Measurements from ENCODE around the gene SH3GLB2. TPM values are rescaled to one million over a fixed set of nuclear protein-coding genes. Genes with fewer than 3 reads are reported as not detected.

SH3GLB2 gene
- total and polyA plus RNA-seq, 11 donors: 27.3 to 42.7 (median 35.4) TPM

DNA sequence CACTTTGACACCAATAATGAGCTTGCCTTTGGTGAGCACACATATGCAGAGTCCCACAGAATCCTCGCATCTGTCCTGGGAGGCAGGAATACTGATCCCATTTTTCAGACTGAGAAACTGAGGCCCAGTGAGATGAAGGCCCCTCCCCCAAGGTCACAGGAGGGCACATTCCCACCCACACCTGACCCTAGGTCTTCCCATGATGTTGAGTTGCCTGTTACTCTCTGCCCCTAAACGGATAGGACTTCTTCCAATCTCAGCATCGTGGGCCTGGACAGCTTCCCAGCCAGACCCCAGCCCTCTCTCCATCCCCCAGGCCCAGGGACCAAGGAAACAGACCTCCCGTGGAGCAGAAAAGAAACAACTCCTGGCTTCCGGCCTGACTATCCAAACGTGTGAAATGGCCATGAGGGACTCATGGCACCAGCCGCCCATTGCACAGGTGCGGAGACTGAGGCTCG is 877 bp downstream of the SH3GLB2 start:
- Histone ChIP-seq H3K36me3 (no peaks in the 10 kb centered on the region), H3K27ac (peak overlapping the region in 11 of 12 donors; percentile 12 to 81 (median 63)), H3K4me1 (peaks cover 0 to 35% (median 18%) of the 10 kb centered on the region in 12 donors), H3K4me3 (peak overlapping the region; percentile 65 to 96 (median 80)), H3K9me3 (no peaks in the 10 kb centered on the region), H3K27me3 (no peaks in the 10 kb centered on the region)
- intact Hi-C loops (cut with DNase I): loop anchor here in 2 of 10 donors (5.0 to 10.0 kb wide), 3 partner anchors 58 to 165 kb away; partner anchors contain the start of genes CRAT (in 1 of the 2), DOLPP1 (in 1 of the 2) and PTPA (in 1 of the 2)
- no peak for ATAC-seq
- no peak for DNase-seq
- WGBS, 4 donors: 30 to 47% (median 34%) methylated on average over 9 of the region's 9 CpGs
- TF ChIP-seq, protein P1, sequence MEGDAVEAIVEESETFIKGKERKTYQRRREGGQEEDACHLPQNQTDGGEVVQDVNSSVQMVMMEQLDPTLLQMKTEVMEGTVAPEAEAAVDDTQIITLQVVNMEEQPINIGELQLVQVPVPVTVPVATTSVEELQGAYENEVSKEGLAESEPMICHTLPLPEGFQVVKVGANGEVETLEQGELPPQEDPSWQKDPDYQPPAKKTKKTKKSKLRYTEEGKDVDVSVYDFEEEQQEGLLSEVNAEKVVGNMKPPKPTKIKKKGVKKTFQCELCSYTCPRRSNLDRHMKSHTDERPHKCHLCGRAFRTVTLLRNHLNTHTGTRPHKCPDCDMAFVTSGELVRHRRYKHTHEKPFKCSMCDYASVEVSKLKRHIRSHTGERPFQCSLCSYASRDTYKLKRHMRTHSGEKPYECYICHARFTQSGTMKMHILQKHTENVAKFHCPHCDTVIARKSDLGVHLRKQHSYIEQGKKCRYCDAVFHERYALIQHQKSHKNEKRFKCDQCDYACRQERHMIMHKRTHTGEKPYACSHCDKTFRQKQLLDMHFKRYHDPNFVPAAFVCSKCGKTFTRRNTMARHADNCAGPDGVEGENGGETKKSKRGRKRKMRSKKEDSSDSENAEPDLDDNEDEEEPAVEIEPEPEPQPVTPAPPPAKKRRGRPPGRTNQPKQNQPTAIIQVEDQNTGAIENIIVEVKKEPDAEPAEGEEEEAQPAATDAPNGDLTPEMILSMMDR (IDR thresholded peaks at IDR 0.05): no peak
- TF ChIP-seq POLR2A (IDR thresholded peaks at IDR 0.05): no peak

DNA sequence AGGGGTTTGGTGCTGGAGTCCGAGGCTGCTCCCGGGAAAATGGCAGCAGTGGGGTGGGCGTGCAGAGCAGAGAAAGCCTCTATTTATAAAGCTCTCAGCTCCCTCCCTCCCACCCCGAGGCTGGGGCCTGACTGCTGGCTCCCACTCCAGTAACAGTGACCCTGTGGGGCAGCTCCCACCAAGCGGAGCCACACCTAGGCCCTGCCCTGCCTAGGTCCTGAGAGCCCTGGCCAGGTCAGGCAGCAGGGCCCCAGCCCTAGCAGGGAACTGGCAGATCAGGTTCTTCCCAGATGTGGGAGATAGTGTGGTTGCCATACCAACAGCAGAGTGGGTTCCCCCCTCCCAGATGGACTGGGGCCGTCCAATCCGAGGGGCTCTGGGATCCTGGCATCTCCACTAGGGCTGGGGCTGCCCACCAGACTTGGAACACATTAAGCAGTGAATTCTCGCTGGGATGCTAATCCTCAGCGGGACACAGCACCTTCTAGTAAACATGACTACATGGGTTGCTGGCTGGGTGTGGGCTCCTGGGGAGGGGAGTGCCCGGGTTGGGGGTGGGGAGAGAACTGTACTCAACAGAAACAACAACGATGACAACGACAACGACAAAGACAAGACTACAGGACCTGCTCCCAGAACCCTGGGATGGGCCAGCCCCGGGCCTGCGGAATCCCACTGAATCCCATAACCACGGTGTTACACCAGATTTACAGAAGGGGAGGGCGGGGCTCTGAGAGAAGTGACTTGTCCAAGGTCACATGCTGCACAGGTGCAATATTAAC is 1.5 kb downstream of the SH3GLB2 start:
- Histone ChIP-seq H3K9me3 (no peaks in the 10 kb centered on the region), H3K4me3 (peak overlapping the region in 9 of 12 donors; percentile 65 to 96 (median 78)), H3K36me3 (no peaks in the 10 kb centered on the region), H3K27ac (peak overlapping the region in 3 of 12 donors; percentile 29 to 81 (median 71)), H3K27me3 (no peaks in the 10 kb centered on the region), H3K4me1 (peaks cover 0 to 35% (median 18%) of the 10 kb centered on the region in 12 donors)
- TF ChIP-seq, protein P1 (IDR thresholded peaks at IDR 0.05): no peak
- TF ChIP-seq POLR2A (IDR thresholded peaks at IDR 0.05): no peak
- 59 to 67% (median 61%) methylated on average over 12 to 17 of the region's 17 CpGs for WGBS, 4 donors
- DNase-seq (no peak), ATAC-seq (no peak)
- intact Hi-C loops (cut with DNase I): loop anchor here in 2 of 10 donors (5.0 to 10.0 kb wide), 3 partner anchors 58 to 164 kb away; partner anchors contain the start of genes CRAT (in 1 of the 2), DOLPP1 (in 1 of the 2) and PTPA (in 1 of the 2)

DNA sequence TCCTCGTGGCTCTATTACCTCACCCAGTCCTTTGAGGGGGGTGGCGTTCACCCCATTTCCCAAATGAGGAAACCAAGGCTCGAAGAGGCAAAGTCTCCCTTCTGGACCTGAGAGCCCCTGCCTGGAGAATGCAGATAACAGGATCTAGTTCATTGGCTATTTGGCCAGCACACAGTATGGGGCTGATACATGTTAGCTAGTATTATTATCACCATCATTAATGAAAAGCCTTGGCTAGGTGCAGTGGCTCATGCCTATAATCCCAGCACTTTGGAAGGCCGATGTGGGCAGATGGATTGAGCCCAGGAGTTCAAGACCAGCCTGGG is 4.3 kb downstream of the SH3GLB2 start:
- DNase-seq (no peak), ATAC-seq (no peak)
- no peaks in the 10 kb centered on the region for H3K9me3 ChIP-seq
- no peak overlapping the region for H3K27ac ChIP-seq
- no peaks in the 10 kb centered on the region for H3K27me3 ChIP-seq
- H3K4me1 ChIP-seq: peaks cover 0 to 30% (median 17%) of the 10 kb centered on the region in 12 donors
- peaks cover 0 to 14% (median 2%) of the 10 kb centered on the region in 9 donors for H3K36me3 ChIP-seq
- intact Hi-C loops (cut with DNase I): loop anchor here in 1 of 10 donors (10.0 kb wide), 1 partner anchor 61 kb away; the partner anchor contains the start of gene DOLPP1
- WGBS, 4 donors: 73 to 78% (median 76%) methylated on average over 4 of the region's 4 CpGs
- no peak overlapping the region for H3K4me3 ChIP-seq
- no peak for TF ChIP-seq POLR2A (IDR thresholded peaks at IDR 0.05)

DNA sequence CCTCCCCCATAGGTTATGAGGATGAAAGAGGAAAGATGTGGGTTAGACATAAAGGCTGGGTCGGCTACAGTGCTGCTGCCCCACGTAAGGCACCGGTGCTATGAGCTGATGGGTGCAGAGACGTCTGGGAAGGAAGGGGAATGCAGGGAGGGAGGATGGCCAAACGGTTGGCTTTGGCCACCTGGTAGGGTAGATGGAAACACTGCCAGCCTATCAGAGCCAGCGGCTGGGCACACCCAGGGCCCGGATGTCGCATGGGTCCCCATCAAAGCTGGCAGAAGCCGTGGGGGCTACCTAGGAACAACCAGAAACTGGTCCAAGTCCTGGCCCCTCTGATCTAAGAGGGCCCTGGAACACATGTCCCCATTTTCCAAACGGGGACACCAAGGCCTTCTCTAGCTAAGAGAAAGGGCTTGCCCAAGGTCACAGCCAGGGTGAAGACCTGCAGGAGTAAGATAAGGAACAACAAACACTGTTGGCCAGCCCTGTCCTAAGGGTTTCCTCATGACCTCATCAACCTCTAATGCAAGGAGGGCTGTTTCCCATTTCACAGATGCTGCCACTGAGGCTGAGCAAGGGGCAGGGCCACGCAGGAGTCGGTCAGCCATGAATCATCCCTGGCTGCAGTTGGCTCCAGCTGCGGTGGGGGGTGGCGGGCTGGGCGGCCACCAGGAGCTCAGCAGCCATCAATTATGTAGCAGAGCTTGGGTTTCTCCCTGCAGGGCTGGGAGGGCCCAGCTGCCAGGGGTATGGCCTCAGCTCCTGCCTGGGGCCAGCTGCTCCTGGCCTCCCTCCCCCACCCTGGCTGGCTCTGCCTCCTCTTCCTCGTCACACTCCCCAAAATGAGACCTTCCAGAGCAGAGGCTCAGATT is 4.9 kb downstream of the SH3GLB2 start:
- ATAC-seq (peak in 3 of 4 donors; percentile 1 to 28 (median 13)), DNase-seq (peak in 2 of 5 donors; percentile 63 to 75)
- H3K4me3 ChIP-seq: no peak overlapping the region
- no peaks in the 10 kb centered on the region for H3K27me3 ChIP-seq
- H3K9me3 ChIP-seq: no peaks in the 10 kb centered on the region
- H3K36me3 ChIP-seq: peaks cover 0 to 20% (median 8%) of the 10 kb centered on the region in 9 donors
- peak overlapping the region in 1 of 12 donors; percentile 4 for H3K27ac ChIP-seq
- 75 to 85% (median 82%) methylated on average over 16 of the region's 16 CpGs for WGBS, 4 donors
- intact Hi-C loops (cut with DNase I): loop anchor here in 1 of 10 donors (10.0 kb wide), 1 partner anchor 62 kb away; the partner anchor contains the start of gene DOLPP1
- peaks cover 0 to 25% (median 14%) of the 10 kb centered on the region in 12 donors for H3K4me1 ChIP-seq
- TF ChIP-seq, protein P1 (IDR thresholded peaks at IDR 0.05): no peak
- no peak for TF ChIP-seq POLR2A (IDR thresholded peaks at IDR 0.05)
